Uterus (tissue), 2 donors: ENCODE measurements around the gene CRACR2A.

Source experiments
- CTCF ChIP-seq, 4 experiments: fragments of 200-600 bp in 2 of 4; fragments of 450-650 bp in 2 of 4; sonication (generic) in 2 of 4; IDR thresholded peaks; one replicate each; pipeline ENCODE4 v1.5.1; 2016 to 2019; ENCODE audit warnings: antibody characterized with exemption in 4 of 4, mild to moderate bottlenecking in 2 of 4, moderate library complexity in 1 of 4
- POLR2A ChIP-seq, 2 donors: fragments of 450-650 bp; IDR thresholded peaks; one replicate each; pipeline ENCODE4 v1.6.1; 2016; ENCODE audit warnings: antibody characterized with exemption in 2 of 2, mild to moderate bottlenecking in 1 of 2, moderate library complexity in 1 of 2

- no peak for TF ChIP-seq CTCF (IDR thresholded peaks at IDR 0.05)
- no peak for TF ChIP-seq POLR2A (IDR thresholded peaks at IDR 0.05)
These were observed 9.1 kb downstream of the CRACR2A start for GRCh38 chr12:3743803-3744202.
